NCI-H1694 (cell line): ENCODE results near the gene ADARB2.

Experiments used
- DNase-seq: peaks from one replicate; lab custom pipeline; 2025; lab: John Stamatoyannopoulos, UW

The ADARB2 gene

DNA sequence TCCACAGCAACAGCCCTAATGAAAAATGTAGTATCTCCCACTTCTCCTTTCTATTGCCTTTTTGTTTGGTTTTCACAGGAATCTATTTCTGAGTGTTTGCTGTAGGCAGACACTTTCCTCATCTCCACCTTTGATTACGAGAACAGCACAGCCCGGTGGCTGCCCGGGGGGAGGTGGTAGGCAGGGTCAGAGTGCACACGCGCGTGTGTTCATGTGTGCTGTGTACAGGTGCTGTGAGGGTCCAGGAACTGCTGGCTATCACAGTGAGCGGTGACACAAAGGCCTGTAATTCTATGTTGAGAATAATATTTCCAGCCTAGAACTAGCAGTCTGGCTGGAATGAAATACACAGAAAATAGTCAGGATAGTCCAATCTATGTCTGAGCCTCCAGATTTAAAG, 212.8 kb downstream of the ADARB2 start:
- no peak for DNase-seq

DNA sequence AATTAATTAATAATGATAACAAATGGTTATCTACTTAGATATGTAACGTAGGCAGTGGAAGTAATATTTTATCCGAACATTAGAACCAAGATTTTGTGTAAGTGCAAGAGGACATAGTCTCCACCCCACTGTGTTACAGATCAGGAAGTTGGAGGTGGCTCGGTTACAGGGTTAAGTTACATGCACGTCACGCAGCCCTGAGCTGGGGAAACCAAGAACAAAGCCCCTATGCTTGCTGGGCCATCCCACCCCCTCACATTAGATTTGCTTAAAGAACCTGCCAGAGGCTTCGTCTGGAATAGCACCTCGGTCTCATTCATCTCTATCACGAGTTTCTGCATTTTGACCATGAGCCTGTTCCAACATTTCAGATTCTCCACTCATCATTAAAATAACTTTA, 214.1 kb downstream of the ADARB2 start:
- DNase-seq: no peak

- no peak for DNase-seq
Observed at GRCh38 chr10:1522237-1522636, 215.1 kb downstream of the ADARB2 start.

DNA sequence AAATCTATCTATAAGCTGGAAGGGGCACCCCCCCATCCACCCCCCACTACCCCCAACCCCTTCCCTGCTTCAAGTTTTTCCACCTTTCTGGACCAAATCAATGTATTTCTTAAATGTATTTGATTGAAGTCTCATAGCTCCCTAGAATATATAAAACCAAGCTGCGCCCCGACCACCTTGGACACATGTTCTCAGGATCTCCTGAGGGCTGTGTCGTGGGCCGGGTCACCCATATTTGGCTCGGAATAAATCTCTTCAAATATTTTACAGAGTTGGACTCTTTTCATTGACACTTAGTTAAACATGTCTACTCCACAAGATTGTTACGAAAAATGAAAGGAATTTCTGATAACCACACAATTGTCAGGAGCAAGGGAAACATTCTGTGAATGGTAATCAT, 215.6 kb downstream of the ADARB2 start:
- no peak for DNase-seq

DNA sequence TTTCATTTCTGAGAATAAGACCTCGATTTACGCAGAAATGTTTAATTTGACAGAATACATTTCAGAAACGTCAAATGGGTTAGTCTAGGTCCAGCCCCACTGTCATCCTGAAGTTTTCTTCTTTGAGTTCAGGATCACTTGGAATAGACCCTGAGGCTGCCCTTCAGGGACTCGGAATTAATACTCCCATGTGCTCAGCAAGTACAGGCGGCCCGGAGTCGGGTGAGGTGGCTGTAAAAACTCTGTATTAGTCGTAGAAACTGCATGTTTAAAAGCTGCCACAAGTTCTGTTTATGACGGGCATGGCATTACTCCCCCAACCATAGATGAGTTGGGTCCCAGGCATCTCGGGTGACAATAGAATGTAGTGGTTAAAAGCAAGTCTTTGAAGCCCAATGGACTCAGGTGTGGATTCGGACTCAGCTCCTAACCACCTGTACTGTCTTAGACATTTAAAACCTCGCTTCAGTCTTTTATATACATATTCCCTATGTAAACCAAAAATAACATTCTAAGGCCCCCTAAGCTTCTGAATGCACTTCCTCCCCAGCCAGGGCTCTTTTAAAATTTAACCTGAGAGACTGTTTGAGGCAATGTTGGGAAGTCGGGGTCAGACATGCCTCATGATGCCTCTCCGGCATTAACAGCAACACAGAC, 216.3 kb downstream of the ADARB2 start:
- no peak for DNase-seq

DNA sequence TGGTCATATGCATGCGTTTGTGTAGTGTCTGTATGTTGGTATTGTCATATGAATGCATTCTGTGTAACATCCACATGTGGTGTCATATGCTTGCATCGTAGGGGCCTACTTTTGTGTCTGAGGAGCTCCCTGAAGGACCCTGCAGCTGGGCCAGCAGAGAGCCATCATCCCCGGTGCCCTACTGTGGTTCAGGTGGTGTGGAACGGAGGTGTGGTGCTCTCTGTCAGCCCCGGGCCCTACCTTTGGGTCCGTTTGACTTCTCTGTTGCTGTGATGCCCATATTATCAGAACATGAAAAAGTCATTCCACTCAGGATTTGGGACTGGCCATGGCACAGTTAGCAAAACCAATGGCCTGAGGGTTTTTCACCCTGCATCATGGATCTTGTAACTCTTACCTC, 217.9 kb downstream of the ADARB2 start:
- DNase-seq: no peak

- no peak for DNase-seq
Observed at GRCh38 chr10:1517684-1518083, 219.6 kb downstream of the ADARB2 start.

DNA sequence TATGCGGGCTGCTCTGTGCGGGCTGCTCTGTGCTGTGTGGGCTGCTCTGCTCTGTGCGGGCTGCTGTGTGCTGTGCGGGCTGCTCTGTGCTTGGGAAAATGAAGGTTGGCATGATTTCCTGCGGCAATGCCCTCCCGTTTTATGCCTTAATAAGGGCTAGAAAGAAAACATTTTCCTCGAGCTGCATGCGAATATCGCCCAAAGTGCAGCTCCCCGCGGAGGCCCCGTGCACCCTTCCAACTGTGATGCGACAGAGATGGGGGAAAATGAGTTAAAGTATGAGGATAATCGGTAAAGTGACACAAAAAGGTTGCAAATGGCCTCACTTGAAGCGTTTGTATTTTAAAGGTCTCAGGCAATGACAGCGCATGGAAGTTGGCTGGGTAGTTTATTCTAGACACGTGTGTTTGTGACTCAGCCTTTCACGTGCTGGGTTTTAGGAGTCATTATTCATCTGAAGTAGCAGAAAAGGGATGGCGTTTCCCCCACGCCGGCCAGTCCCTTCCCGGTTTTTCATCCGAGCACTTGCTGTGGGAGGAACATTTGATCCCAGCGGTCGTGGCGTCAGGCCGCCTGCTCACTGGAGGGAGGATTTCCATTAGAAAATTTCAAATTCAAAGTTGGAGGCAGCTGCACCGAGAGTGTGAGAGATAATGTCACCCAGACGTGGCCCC, 220.7 kb downstream of the ADARB2 start:
- no peak for DNase-seq

DNA sequence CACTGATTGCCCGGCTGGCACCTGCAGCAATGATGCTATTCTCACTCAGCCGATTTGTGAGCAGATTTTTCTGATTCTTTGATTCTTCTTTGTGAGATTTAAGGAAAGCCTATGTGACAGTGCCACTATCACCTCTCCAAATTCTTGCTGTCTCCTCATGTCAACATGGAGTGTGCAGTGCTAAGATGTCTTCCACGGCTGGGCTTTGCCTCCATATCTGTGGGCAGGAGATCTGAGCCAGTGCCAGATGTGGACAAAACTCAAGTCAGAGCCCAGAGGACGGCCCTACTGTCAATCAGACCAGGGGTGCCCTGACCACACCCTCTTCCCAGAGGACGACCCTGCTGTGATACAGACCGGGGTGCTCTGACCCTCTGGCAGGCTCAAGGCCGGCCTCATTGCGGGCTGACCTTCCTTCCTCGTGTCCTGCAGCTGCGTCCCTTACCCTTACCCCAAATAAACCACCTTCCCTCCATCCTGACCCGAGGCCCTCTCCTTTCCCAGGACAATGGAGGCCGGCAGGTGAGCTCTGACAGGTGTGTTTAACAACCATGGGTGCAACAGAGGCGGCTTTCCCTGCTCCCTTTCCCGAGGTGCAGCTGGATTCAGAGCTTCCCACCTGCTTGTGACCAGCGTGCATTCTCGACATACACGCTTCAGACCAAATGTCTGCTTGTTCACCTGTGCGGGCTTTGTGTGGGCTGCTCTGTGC, 221.4 kb downstream of the ADARB2 start:
- DNase-seq: no peak

DNA sequence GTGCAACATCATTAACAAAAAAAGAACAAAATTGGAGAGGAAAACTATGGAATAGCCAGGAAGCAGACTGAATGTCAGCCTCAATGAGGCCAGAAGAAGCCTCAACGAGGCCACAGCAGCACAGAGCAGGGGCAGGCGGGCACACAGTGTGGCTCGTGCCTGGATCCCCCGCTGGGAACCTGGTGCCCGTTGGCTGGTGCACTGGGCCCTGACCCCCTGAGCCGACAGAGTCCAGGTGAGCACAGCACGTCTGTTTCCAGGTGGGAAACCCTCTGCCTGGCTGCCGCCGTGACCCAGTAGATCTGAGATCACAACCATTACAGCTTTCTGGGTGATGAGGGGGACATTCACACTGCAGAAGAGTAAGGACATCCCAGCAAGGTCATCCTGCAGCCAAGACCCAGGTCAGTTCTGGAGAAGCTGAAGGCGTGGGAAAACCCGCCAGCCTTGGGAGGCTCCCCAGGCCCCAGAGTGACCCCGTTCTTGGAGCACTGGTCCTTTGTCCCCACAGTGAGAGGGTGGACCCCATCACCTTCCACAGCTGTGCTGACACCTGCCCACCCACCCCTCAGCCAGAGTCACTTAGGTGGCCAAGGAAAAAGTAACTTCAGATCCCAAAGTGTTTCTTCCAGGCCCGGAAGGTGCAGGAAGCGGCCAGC, 222.1 kb downstream of the ADARB2 start:
- no peak for DNase-seq

- DNase-seq: no peak
Observed at GRCh38 chr10:1514681-1515080, 222.6 kb downstream of the ADARB2 start.

GRCh38 chr10:1513221-1513620, 224.1 kb downstream of the ADARB2 start:
- DNase-seq: no peak

DNA sequence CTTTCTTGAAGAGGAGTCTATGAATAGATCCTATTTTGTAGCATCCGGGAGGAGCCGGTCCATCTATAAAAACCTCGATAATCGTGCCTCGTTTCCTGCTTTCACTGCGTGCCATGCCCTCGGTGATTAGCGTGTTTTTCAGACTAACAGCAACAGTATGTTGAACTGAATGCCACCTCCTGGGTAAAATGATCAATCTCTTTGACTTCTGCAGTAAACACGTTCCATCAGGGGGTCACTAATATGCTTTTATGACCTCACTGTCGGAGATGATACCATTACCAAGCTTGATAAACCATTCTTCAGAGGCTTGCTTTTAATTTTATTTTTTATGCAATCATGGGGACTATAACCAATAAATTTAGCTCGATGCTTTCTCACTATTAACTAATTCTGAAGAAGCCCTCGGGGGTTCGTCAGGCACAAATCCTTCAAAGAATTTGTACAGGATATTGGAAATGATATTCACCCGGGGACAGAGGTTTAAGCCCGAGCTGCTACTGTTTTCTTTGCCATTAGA, 228.3 kb downstream of the ADARB2 start:
- no peak for DNase-seq

DNA sequence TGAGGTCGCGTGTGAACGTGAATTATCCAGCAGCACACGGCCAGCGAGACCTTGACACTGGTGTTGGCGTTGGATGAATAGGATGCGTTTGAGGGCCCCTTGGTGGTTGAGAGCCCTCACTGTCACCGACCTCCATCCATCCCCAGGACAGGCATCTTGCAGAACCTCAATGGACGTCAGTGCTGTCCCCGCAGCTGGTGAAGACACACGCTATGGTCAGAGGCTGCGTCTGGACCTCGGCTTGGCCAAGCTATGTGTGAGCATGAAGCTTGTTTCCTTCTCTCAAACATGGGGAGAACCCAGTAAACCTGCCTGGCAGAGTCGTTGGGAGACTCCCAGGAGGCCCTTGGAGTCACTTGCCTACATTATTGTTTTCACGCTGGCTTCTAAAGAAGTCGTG, 229.2 kb downstream of the ADARB2 start:
- no peak for DNase-seq

GRCh38 chr10:1507436-1507835, 229.9 kb downstream of the ADARB2 start:
- DNase-seq: no peak

GRCh38 chr10:1504940-1505339, 232.4 kb downstream of the ADARB2 start:
- no peak for DNase-seq

- no peak for DNase-seq
Observed at GRCh38 chr10:1504286-1504685, 233.0 kb downstream of the ADARB2 start.

GRCh38 chr10:1502451-1502850, 234.9 kb downstream of the ADARB2 start:
- no peak for DNase-seq

DNA sequence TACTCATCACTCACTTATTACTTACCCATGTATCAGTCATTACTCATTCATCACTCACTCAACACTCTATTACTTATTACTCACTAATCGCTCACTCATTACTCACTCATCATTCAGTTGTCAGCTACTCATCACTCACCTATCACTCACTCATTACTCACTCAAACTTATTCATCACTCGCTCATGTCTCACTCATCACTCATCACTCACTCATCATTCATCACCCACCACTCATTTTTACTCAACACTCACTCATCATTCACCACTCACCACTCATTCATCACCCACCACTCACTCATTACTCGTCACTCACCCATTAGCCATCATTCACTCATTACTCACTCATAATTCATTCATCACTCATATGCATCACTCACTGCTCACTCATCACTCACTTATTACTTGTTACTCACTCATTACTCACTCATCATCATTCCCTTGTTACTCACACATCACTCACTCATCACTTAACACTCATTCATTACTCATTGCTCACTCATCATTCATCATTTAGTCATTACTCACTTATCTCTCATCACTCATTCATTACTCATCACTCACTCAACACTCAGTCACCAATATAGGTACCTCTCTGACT, 237.9 kb downstream of the ADARB2 start:
- no peak for DNase-seq

GRCh38 chr10:1498746-1499358, 238.5 kb downstream of the ADARB2 start:
- DNase-seq: no peak

DNA sequence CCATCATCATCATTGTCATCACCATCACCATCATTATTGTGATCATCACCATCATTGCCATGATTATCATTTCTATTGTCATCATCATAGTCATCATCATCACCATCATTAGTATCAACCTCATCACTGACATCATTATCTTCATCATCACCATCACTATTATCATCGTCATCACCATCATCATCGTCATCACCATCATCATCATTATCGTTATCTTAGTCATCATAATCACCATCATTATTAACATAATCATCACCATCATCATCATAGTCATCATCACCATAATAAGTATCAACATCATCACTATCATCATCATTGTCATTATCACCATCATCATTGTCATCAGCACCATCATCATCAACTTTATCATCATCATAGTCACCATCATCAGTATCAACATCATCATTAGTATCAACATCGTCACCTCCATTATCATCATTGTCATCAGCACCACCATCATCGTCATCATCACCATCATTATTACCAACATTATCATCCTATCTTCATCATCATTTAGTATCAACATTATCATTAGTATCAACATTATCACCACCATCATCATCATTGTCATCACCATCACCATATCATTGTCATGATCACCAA, 241.3 kb downstream of the ADARB2 start:
- DNase-seq: no peak
